HepG2 (cell line): Measurements from ENCODE around the gene NPDC1. TPM values are rescaled to one million over a fixed set of nuclear protein-coding genes. Genes with fewer than 3 reads are reported as not detected.

Experiments used
- ATF5 ChIP-seq: sonication (generic); formaldehyde crosslinking; IDR thresholded peaks from 2 replicates; pipeline ENCODE4 v1.4.0; 2020; ENCODE audit warnings: mild to moderate bottlenecking, low read depth, missing genetic modification reagents
- FOXO4 ChIP-seq: sonication (generic); formaldehyde crosslinking; conservative IDR thresholded peaks from 2 replicates; pipeline ENCODE4 v1.8.1; 2023; ENCODE audit warnings: missing genetic modification reagents
- HNF4G ChIP-seq, 2 experiments: sonication (generic) in 1 of 2; formaldehyde crosslinking in 1 of 2; IDR thresholded peaks; 2 replicates each; pipeline versions ENCODE4 v1.4.0 to v1.6.1; 2011 to 2020; ENCODE audit warnings: borderline replicate concordance in 2 of 2, low read depth in 2 of 2, mild to moderate bottlenecking in 2 of 2, low read length in 1 of 2, missing genetic modification reagents in 1 of 2, moderate library complexity in 1 of 2
- PREB ChIP-seq: sonication (generic); formaldehyde crosslinking; IDR thresholded peaks from 2 replicates; pipeline ENCODE4 v1.4.0; 2020; ENCODE audit warnings: missing genetic modification reagents
- TEF ChIP-seq: sonication (generic); formaldehyde crosslinking; IDR thresholded peaks from 2 replicates; pipeline ENCODE4 v1.5.0; 2020; ENCODE audit warnings: missing genetic modification reagents
- ZBTB25 ChIP-seq: IDR thresholded peaks from 2 replicates; pipeline ENCODE4 v1.6.1; 2018; ENCODE audit warnings: missing genetic modification reagents
- ZHX2 ChIP-seq, 2 experiments: sonication (generic) in 1 of 2; formaldehyde crosslinking in 1 of 2; IDR thresholded peaks; 2 replicates each; pipeline versions ENCODE4 v1.6.1 to v1.9.0; 2014 to 2022; ENCODE audit warnings: antibody characterized with exemption in 1 of 2, borderline replicate concordance in 1 of 2, inconsistent platforms in 1 of 2, low read depth in 1 of 2, missing genetic modification reagents in 1 of 2
- ZMYM2 ChIP-seq: sonication (generic); formaldehyde crosslinking; IDR thresholded peaks from 2 replicates; pipeline ENCODE4 v1.8.0; 2022; ENCODE audit warnings: mild to moderate bottlenecking, missing genetic modification reagents
- ZNF264 ChIP-seq: sonication (generic); formaldehyde crosslinking; IDR thresholded peaks from 2 replicates; pipeline ENCODE4 v1.4.0; 2020; ENCODE audit warnings: missing genetic modification reagents
- polyA plus RNA-seq, 8 experiments: library from polyadenylated mRNA; depleted of rRNA in 3 of 8; stranded (reverse) in 7 of 8; unstranded in 1 of 8; fragments of >200 nt; fragmentation: Illumina TruSeq in 4 of 8; extraction: Trizol in 4 of 8; gene quantifications; 2 replicates each; pipeline versions ENCODE4 v1.2.1 to v1.2.3, GENCODE V29; 2011 to 2016; ENCODE audit warnings: low read depth in 4 of 8, missing spikeins in 1 of 8, mixed read lengths in 1 of 8; ENCODE audit not compliant: insufficient read depth in 1 of 8
- total RNA-seq, 5 experiments: library from RNA; depleted of rRNA; stranded (reverse); fragments of >200 nt; fragmentation: Illumina TruSeq; extraction: Trizol; gene quantifications; 2 replicates each; pipeline ENCODE4 v1.2.3, GENCODE V29; 2016; ENCODE audit warnings: low read depth in 1 of 5

The NPDC1 gene
- total and polyA plus RNA-seq, 2 of the 13 experiments (the other 11 are each of a cell fraction or from before 2014, with no cell fraction given), result 0.84 to 5.4 TPM

GRCh38 chr9:137055385-137056364, 9.7 kb upstream of the NPDC1 start (continued):
- TF ChIP-seq PREB (no peak), HNF4G (IDR thresholded peaks at IDR 0.05; ENCODE audit: borderline replicate concordance, low read depth, low read length) (peak; percentile 90), HNF4G (CRISPR knock-in tag; IDR thresholded peaks at IDR 0.05; ENCODE audit: borderline replicate concordance, low read depth) (peak; percentile 91), ZHX2 (IDR thresholded peaks at IDR 0.05; ENCODE audit: low read depth) (no peak), ZHX2 (CRISPR knock-in tag; IDR thresholded peaks at IDR 0.05; ENCODE audit: borderline replicate concordance) (no peak; the same call in 1 of the 2 replicates), ZBTB25 (no peak; the same call in 1 of the 2 replicates), ZNF264 (CRISPR knock-in tag) (no peak), TEF (0 out of 2 replicates have a peak, but pooled peaks have one; percentile 25), ZMYM2 (CRISPR knock-in tag) (0 out of 2 replicates have a peak, but pooled peaks have one; percentile 71), FOXO4 (CRISPR knock-in tag) (no peak), ATF5 (no peak)
